ENCODE data around the gene NCOA4.

DNA sequence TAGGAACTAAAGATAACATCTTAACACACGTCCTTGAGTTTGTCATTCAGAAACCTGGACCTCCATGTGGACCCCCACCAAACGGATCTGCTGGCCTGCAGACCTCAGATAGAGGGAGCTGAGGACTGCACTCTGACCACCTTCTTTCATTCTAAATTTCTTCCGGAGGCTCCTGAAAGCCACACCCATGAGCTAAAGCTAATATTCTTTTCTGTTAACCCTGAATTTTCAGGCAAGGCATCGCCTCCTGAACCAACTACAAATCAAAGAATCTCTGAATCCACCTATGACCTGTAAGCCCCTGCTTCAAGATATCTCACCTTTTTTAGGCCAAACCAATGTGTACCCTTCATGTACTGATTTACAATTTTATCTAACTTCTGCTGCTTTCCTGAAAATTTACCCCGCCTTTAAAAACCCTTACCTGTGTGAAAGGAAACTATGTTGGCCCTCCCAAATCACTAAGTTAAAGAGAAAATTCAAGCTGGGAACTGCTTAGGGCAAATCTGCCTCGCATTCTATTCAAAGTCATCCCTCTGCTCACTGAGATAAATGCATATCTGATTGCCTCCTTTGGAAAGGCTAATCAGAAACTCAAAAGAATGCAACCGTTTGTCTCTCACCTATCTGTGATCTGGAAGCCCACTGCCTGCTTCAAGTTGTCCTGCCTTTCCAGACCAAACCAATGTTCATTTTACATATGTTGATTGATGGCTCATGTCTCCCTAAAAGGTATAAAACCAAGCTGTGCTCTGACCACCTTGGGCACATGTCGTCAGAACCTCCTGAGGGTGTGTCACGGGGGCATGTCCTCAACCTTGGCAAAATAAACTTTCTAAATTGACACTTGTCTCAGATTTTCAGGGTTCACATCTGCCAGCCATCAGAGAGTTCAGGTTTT is 23.4 kb upstream of the NCOA4 start:
- TF ChIP-seq YY1 (IDR thresholded peaks at IDR 0.05; ENCODE audit: insufficient read depth, insufficient read length), result no peak
- no peak for TF ChIP-seq ZNF274 (IDR thresholded peaks at IDR 0.05; ENCODE audit: low read depth, low read length)

Measured in NT2/D1 (cell line).